Tibial nerve (tissue), 4 donors: ENCODE measurements around the gene CFAP69.

ENCODE experiments used
- CTCF ChIP-seq, 5 experiments: fragments of 200-600 bp in 3 of 5; fragments of 450-650 bp in 2 of 5; sonication (generic) in 3 of 5; IDR thresholded peaks; one replicate each; pipeline ENCODE4 v1.5.1; 2016 to 2019; ENCODE audit warnings: antibody characterized with exemption in 5 of 5, mild to moderate bottlenecking in 3 of 5, moderate library complexity in 2 of 5
- EP300 ChIP-seq, 2 donors: sonication (generic); formaldehyde crosslinking; IDR thresholded peaks; one replicate each; pipeline ENCODE4 v1.6.1; 2017; ENCODE audit warnings: antibody characterized with exemption in 2 of 2, mild to moderate bottlenecking in 1 of 2

GRCh38 chr7:90256778-90257177 is 11.8 kb downstream of the CFAP69 start:
- TF ChIP-seq EP300 (IDR thresholded peaks at IDR 0.05) (no peak), CTCF (IDR thresholded peaks at IDR 0.05) (no peak)
